Transverse colon (tissue), 4 donors: ENCODE measurements around the gene EIF2S1. TPM values are rescaled to one million over a fixed set of nuclear protein-coding genes. Genes with fewer than 3 reads are reported as not detected.

Experiments used
- DNase-seq: peaks from one replicate; pipeline ENCODE4 v3.0.0-alpha.2; 2019
- H3K27ac ChIP-seq, 4 donors: fragments of 200-600 bp; sonication (generic); 2 replicates each; pipeline ENCODE4 v1.5.1; 2016 to 2018; ENCODE audit warnings: inconsistent platforms in 4 of 4
- H3K27me3 ChIP-seq: fragments of 200-600 bp; sonication (generic); 2 replicates; pipeline ENCODE4 v1.5.1; 2017; ENCODE audit warnings: inconsistent platforms
- H3K36me3 ChIP-seq, 4 donors: fragments of 200-600 bp; sonication (generic); 2 replicates each; pipeline ENCODE4 v1.5.1; 2017 to 2019; ENCODE audit warnings: inconsistent platforms in 4 of 4
- H3K4me1 ChIP-seq, 4 donors: fragments of 200-600 bp; sonication (generic); 2 replicates each; pipeline ENCODE4 v1.5.1; 2017 to 2020; ENCODE audit warnings: inconsistent platforms in 4 of 4
- H3K4me3 ChIP-seq, 4 donors: fragments of 200-600 bp; sonication (generic); 1 replicate in 1 of 4; 2 replicates in 3 of 4; pipeline versions ENCODE4 v1.5.1 to v1.6.1; 2017 to 2019; ENCODE audit warnings: inconsistent platforms in 4 of 4
- H3K9me3 ChIP-seq, 2 donors: fragments of 200-600 bp; sonication (generic); 2 replicates each; pipeline ENCODE4 v1.5.1; 2017 to 2019; ENCODE audit warnings: inconsistent platforms in 2 of 2
- CTCF ChIP-seq, 5 experiments: fragments of 200-600 bp in 3 of 5; fragments of 450-650 bp in 2 of 5; sonication (generic) in 3 of 5; IDR thresholded peaks; 1 replicate in 2 of 5; 2 replicates in 3 of 5; pipeline ENCODE4 v1.5.1; 2016 to 2017; ENCODE audit warnings: antibody characterized with exemption in 5 of 5, inconsistent platforms in 3 of 5, mild to moderate bottlenecking in 2 of 5, moderate library complexity in 1 of 5
- EP300 ChIP-seq: sonication (generic); formaldehyde crosslinking; IDR thresholded peaks from one replicate; pipeline ENCODE4 v1.6.1; 2017; ENCODE audit warnings: antibody characterized with exemption, low read depth
- POLR2A ChIP-seq: fragments of 450-650 bp; IDR thresholded peaks from one replicate; pipeline ENCODE4 v1.6.1; 2016; ENCODE audit warnings: antibody characterized with exemption, mild to moderate bottlenecking, moderate library complexity
- POLR2AphosphoS5 ChIP-seq, 3 donors: sonication (generic); formaldehyde crosslinking; IDR thresholded peaks; one replicate each; pipeline ENCODE4 v1.6.1; 2016; ENCODE audit warnings: antibody characterized with exemption in 3 of 3
- WGBS, 2 donors: methylation state at CpG; one replicate each; pipeline ENCODE4 v1.1.5; 2018; ENCODE audit warnings: low coverage in 1 of 2; 5-methylcytosine and 5-hydroxymethylcytosine counted together
- in situ Hi-C, 4 donors: fragments of 200-750 bp; cut with MboI; loops; one replicate each; pipeline versions ENCODE4 v1.15.0 to v1.15.1; 2017; ENCODE audit warnings: low sequenced_read_pairs in 3 of 4, low pct_ligation_motif_present in 1 of 4, low pct_unique_long_range_greater_than_20kb in 1 of 4
- intact Hi-C: fragments of 100-400 bp; cut with DNase I; formaldehyde crosslinking; loops from one replicate; pipeline ENCODE4 v1.15.1; 2023; ENCODE audit warnings: low total_unique reads
- total RNA-seq, 4 donors: library from RNA; depleted of rRNA; stranded (reverse); fragments of >200 nt; gene quantifications; one replicate each; pipeline ENCODE4 v1.1.0, GENCODE V29; 2016

Gene EIF2S1
- total RNA-seq, 4 donors from 2014 or later: 7.1 to 51.7 (median 21.7) TPM

- H3K4me3 ChIP-seq: no peak overlapping the region
- no peaks in the 10 kb centered on the region for H3K9me3 ChIP-seq
- TF ChIP-seq POLR2A (no peak), EP300 (no peak), POLR2AphosphoS5 (IDR thresholded peaks at IDR 0.05) (no peak), CTCF (IDR thresholded peaks at IDR 0.05) (no peak)
- H3K27me3 ChIP-seq: no peaks in the 10 kb centered on the region
- H3K27ac ChIP-seq: no peak overlapping the region
- H3K4me1 ChIP-seq: no peaks in the 10 kb centered on the region
- DNase-seq: no peak
- no peaks in the 10 kb centered on the region for H3K36me3 ChIP-seq
- intact Hi-C loops (no loop called here), in situ Hi-C loops (no loop called here)
- 67 to 80% methylated on average over 1 to 6 of the region's 6 CpGs for WGBS, 2 donors
Measured at GRCh38 chr14:67393689-67394088, 33.6 kb downstream of the EIF2S1 start.

- Histone ChIP-seq H3K27ac (no peak overlapping the region), H3K27me3 (no peaks in the 10 kb centered on the region), H3K4me1 (peaks cover 0 to 2% (median under 1%) of the 10 kb centered on the region in 4 donors), H3K9me3 (no peaks in the 10 kb centered on the region), H3K36me3 (no peaks in the 10 kb centered on the region), H3K4me3 (no peak overlapping the region)
- DNase-seq: no peak
- WGBS, 2 donors: 82 to 92% methylated on average over 2 to 13 of the region's 16 CpGs
- no peak for TF ChIP-seq EP300
- TF ChIP-seq POLR2AphosphoS5 (IDR thresholded peaks at IDR 0.05): no peak
- no peak for TF ChIP-seq POLR2A
- TF ChIP-seq CTCF (IDR thresholded peaks at IDR 0.05): no peak
- in situ Hi-C loops (no loop called here), intact Hi-C loops (no loop called here)
Measured at GRCh38 chr14:67395086-67395875, 35.2 kb downstream of the EIF2S1 start.

DNA sequence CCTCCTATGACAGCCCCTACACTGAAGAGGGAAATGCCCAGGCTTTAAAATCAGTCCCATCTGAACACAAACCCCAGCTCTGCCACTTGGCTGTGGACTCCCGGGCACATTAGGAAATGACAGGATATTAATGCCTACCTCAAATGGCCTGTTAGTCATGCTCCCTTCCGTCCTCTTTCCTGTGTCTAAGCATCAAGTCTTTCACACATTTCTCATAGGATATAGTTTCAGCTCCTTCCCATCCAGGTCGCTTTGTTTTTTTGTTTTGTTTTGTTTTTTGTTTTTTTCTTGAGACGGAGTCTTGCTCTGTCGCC is 35.7 kb downstream of the EIF2S1 start:
- no peak for DNase-seq
- TF ChIP-seq POLR2A (no peak), CTCF (IDR thresholded peaks at IDR 0.05) (no peak), POLR2AphosphoS5 (IDR thresholded peaks at IDR 0.05) (no peak), EP300 (no peak)

GRCh38 chr14:67396381-67396970 is 36.3 kb downstream of the EIF2S1 start:
- in situ Hi-C loops: no loop called here
- TF ChIP-seq CTCF (IDR thresholded peaks at IDR 0.05) (no peak), POLR2A (no peak), POLR2AphosphoS5 (IDR thresholded peaks at IDR 0.05) (no peak), EP300 (no peak)
- Histone ChIP-seq H3K4me3 (no peak overlapping the region), H3K9me3 (no peaks in the 10 kb centered on the region), H3K36me3 (no peaks in the 10 kb centered on the region), H3K4me1 (peaks cover 0 to 6% (median 2%) of the 10 kb centered on the region in 4 donors), H3K27me3 (no peaks in the 10 kb centered on the region), H3K27ac (no peak overlapping the region)
- WGBS, 2 donors: 82 to 86% methylated on average over 2 of the region's 2 CpGs
- no peak for DNase-seq
- intact Hi-C loops: no loop called here

More for the DNA sequence above, 35.7 kb downstream of the EIF2S1 start:
- H3K27me3 ChIP-seq: no peaks in the 10 kb centered on the region
- H3K9me3 ChIP-seq: no peaks in the 10 kb centered on the region
- no peaks in the 10 kb centered on the region for H3K36me3 ChIP-seq
- 87 to 92% methylated on average over 3 to 5 of the region's 5 CpGs for WGBS, 2 donors
- in situ Hi-C loops: no loop called here
- H3K4me1 ChIP-seq: peaks cover 0 to 6% (median 2%) of the 10 kb centered on the region in 4 donors
- H3K4me3 ChIP-seq: no peak overlapping the region
- intact Hi-C loops: no loop called here
- no peak overlapping the region for H3K27ac ChIP-seq
